Thyroid gland (tissue), 4 donors: ENCODE data around the gene CDK5R1. TPM values are rescaled to one million over a fixed set of nuclear protein-coding genes. Genes with fewer than 3 reads are reported as not detected.
"Not testable (repeated sequence)": the region's sequence is repeated elsewhere in the genome, so short reads cannot be mapped to it uniquely, and the experiment has no call there.

Experiments
- DNase-seq, 2 donors: peaks; one replicate each; pipeline ENCODE4 v3.0.0-alpha.2; 2019
- H3K27ac ChIP-seq, 3 donors: fragments of 200-600 bp; sonication (generic); 1 replicate in 2 of 3; 2 replicates in 1 of 3; pipeline ENCODE4 v1.5.1; 2016 to 2019; ENCODE audit warnings: mild to moderate bottlenecking in 1 of 3, moderate library complexity in 1 of 3
- H3K27me3 ChIP-seq: fragments of 200-600 bp; sonication (generic); one replicate; pipeline ENCODE4 v1.5.1; 2019
- H3K36me3 ChIP-seq, 2 donors: fragments of 200-600 bp; sonication (generic); one replicate each; pipeline ENCODE4 v1.5.1; 2016 to 2019
- H3K4me1 ChIP-seq, 2 donors: fragments of 200-600 bp; sonication (generic); one replicate each; pipeline ENCODE4 v1.5.1; 2017 to 2019
- H3K4me3 ChIP-seq, 3 donors: fragments of 200-600 bp; sonication (generic); replicated peaks in 1 of 3; 1 replicate in 2 of 3; 2 replicates in 1 of 3; pipeline ENCODE4 v1.5.1; 2016; ENCODE audit warnings: mild to moderate bottlenecking in 1 of 3
- H3K9me3 ChIP-seq: fragments of 200-600 bp; sonication (generic); one replicate; pipeline ENCODE4 v1.5.1; 2017
- CTCF ChIP-seq, 6 experiments: fragments of 200-600 bp in 3 of 6; fragments of 450-650 bp in 3 of 6; sonication (generic) in 3 of 6; IDR thresholded peaks; one replicate each; pipeline ENCODE4 v1.5.1; 2016 to 2019; ENCODE audit warnings: antibody characterized with exemption in 6 of 6, mild to moderate bottlenecking in 2 of 6, inconsistent platforms in 1 of 6, moderate library complexity in 1 of 6
- POLR2A ChIP-seq, 2 donors: fragments of 450-650 bp; IDR thresholded peaks; one replicate each; pipeline ENCODE4 v1.6.1; 2017; ENCODE audit warnings: antibody characterized with exemption in 2 of 2, mild to moderate bottlenecking in 2 of 2, moderate library complexity in 1 of 2
- WGBS, 2 donors: methylation state at CpG; one replicate each; pipeline ENCODE4 v1.1.5; 2017; 5-methylcytosine and 5-hydroxymethylcytosine counted together
- intact Hi-C: fragments of 100-400 bp; cut with DNase I; formaldehyde crosslinking; loops from one replicate; pipeline ENCODE4 v1.15.1; 2023
- total RNA-seq, 4 donors: library from RNA; depleted of rRNA; stranded (reverse); fragments of >200 nt; gene quantifications; one replicate each; pipeline ENCODE4 v1.2.3, GENCODE V29; 2016

Gene CDK5R1
- total RNA-seq, 4 donors from 2014 or later: 0.49 to 0.78 (median 0.58) TPM

GRCh38 chr17:32449963-32450362 is 36.8 kb upstream of the CDK5R1 start:
- no peak for DNase-seq
- peaks cover 12 to 18% of the 10 kb centered on the region in 2 donors for H3K4me1 ChIP-seq
- intact Hi-C loops: no loop called here
- H3K36me3 ChIP-seq: peaks cover 20 to 44% of the 10 kb centered on the region in 2 donors
- 98 to 100% methylated on average over 5 of the region's 5 CpGs for WGBS, 2 donors
- H3K27ac ChIP-seq: no peak overlapping the region
- no peaks in the 10 kb centered on the region for H3K9me3 ChIP-seq
- H3K27me3 ChIP-seq: no peaks in the 10 kb centered on the region
- TF ChIP-seq POLR2A (IDR thresholded peaks at IDR 0.05) (no peak), CTCF (IDR thresholded peaks at IDR 0.05) (no peak)
- H3K4me3 ChIP-seq: no peak overlapping the region

- H3K4me3 ChIP-seq, H3K27ac ChIP-seq, H3K27me3 ChIP-seq, intact Hi-C loops, DNase-seq, H3K9me3 ChIP-seq: not testable (repeated sequence)
- peaks cover 20 to 48% of the 10 kb centered on the region in 2 donors for H3K36me3 ChIP-seq
- peaks cover 12 to 16% of the 10 kb centered on the region in 2 donors for H3K4me1 ChIP-seq
- 92 to 95% methylated on average over 6 of the region's 6 CpGs for WGBS, 2 donors
Observed at GRCh38 chr17:32450379-32450778, 36.4 kb upstream of the CDK5R1 start.

DNA sequence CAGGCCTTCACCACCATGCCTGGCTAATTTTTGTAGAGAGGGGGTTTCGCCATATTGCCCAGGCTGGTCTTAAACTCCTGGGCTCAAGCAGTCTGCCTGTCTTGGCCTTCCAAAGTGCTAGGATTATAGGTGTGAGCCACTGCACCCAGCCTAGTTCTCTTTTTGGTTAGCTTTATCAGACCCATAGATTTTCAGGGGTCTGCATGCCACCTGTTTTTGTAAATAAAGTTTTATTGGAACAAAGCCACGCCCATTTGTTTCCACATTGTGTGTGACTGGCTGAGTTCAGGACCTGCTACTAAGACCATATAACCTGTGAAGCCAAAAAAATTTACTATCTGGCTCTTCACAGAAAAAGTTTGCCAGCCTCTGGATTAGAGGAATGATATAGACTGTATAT is 34.9 kb upstream of the CDK5R1 start:
- Histone ChIP-seq H3K4me3 (no peak overlapping the region), H3K4me1 (peaks cover 1 to 3% of the 10 kb centered on the region in 2 donors), H3K9me3 (no peaks in the 10 kb centered on the region), H3K36me3 (peaks cover 25 to 58% of the 10 kb centered on the region in 2 donors), H3K27me3 (no peaks in the 10 kb centered on the region), H3K27ac (no peak overlapping the region)
- intact Hi-C loops: no loop called here
- DNase-seq: no peak
- 70 to 76% methylated on average over 2 of the region's 2 CpGs for WGBS, 2 donors
- TF ChIP-seq POLR2A (IDR thresholded peaks at IDR 0.05) (no peak), CTCF (IDR thresholded peaks at IDR 0.05) (no peak)

GRCh38 chr17:32452281-32452680 is 34.5 kb upstream of the CDK5R1 start:
- Histone ChIP-seq H3K4me3 (no peak overlapping the region), H3K27ac (no peak overlapping the region), H3K36me3 (peaks cover 25 to 61% of the 10 kb centered on the region in 2 donors), H3K4me1 (no peaks in the 10 kb centered on the region), H3K27me3 (no peaks in the 10 kb centered on the region), H3K9me3 (no peaks in the 10 kb centered on the region)
- TF ChIP-seq CTCF (IDR thresholded peaks at IDR 0.05) (no peak), POLR2A (IDR thresholded peaks at IDR 0.05) (no peak)
- intact Hi-C loops: no loop called here
- 85 to 96% methylated on average over 1 of the region's 1 CpG for WGBS, 2 donors
- DNase-seq: no peak

- Histone ChIP-seq H3K9me3 (no peaks in the 10 kb centered on the region), H3K27ac (no peak overlapping the region), H3K36me3 (peaks cover 27 to 64% of the 10 kb centered on the region in 2 donors), H3K27me3 (no peaks in the 10 kb centered on the region), H3K4me1 (no peaks in the 10 kb centered on the region), H3K4me3 (no peak overlapping the region)
- intact Hi-C loops: no loop called here
- no peak for DNase-seq
- TF ChIP-seq POLR2A (IDR thresholded peaks at IDR 0.05) (no peak), CTCF (IDR thresholded peaks at IDR 0.05) (no peak)
- WGBS, 2 donors: 98% methylated on average over 2 of the region's 2 CpGs
Observed at GRCh38 chr17:32453370-32453769, 33.4 kb upstream of the CDK5R1 start.

GRCh38 chr17:32458371-32458770 is 28.4 kb upstream of the CDK5R1 start:
- Histone ChIP-seq H3K4me3 (no peak overlapping the region), H3K36me3 (peaks cover 42 to 70% of the 10 kb centered on the region in 2 donors), H3K27ac (no peak overlapping the region), H3K4me1 (no peaks in the 10 kb centered on the region), H3K27me3 (no peaks in the 10 kb centered on the region), H3K9me3 (no peaks in the 10 kb centered on the region)
- intact Hi-C loops: no loop called here
- TF ChIP-seq CTCF (IDR thresholded peaks at IDR 0.05): no peak
- no peak for TF ChIP-seq POLR2A (IDR thresholded peaks at IDR 0.05)
- no peak for DNase-seq
